ENCODE data around the gene SVIL.

DNA sequence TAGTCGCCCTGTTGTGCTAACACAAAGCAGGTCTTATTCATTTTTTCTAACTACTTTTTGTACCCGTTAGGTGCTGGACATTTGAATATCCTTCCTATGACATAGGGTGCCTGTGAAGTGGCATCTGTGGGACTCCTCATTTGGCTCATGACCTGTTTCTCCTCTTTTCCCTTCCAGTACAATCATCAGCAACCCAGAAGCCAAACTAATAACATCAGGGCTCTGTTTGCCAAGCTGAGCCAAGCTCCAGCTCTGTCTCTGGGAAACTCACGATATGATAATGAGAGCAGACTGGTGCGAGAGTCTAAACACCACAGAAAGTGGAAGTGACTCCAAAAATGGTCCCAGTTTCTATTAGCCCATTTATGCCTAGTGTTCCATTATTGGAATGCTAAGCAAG lies 92.0 kb downstream of the SVIL start:
- TF ChIP-seq, protein P1, sequence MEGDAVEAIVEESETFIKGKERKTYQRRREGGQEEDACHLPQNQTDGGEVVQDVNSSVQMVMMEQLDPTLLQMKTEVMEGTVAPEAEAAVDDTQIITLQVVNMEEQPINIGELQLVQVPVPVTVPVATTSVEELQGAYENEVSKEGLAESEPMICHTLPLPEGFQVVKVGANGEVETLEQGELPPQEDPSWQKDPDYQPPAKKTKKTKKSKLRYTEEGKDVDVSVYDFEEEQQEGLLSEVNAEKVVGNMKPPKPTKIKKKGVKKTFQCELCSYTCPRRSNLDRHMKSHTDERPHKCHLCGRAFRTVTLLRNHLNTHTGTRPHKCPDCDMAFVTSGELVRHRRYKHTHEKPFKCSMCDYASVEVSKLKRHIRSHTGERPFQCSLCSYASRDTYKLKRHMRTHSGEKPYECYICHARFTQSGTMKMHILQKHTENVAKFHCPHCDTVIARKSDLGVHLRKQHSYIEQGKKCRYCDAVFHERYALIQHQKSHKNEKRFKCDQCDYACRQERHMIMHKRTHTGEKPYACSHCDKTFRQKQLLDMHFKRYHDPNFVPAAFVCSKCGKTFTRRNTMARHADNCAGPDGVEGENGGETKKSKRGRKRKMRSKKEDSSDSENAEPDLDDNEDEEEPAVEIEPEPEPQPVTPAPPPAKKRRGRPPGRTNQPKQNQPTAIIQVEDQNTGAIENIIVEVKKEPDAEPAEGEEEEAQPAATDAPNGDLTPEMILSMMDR (IDR thresholded peaks at IDR 0.05; ENCODE audit: low read length) = no peak
- no peak for TF ChIP-seq EZH2 (IDR thresholded peaks at IDR 0.05; ENCODE audit: borderline replicate concordance, low read length)

All from OCI-LY1 (cell line).